Natural killer cell treated with Interleukin-12 subunit alpha and Interleukin-12 subunit beta and Interleukin-15 and Interleukin-18, amount 100 ng/mL, for 72 hours (primary cell): ENCODE data around the gene SARNP. TPM values are rescaled to one million over a fixed set of nuclear protein-coding genes. Genes with fewer than 3 reads are reported as not detected.
A peak's percentile ranks its signal among the peaks of the same experiment; 100 is the strongest.
"Not testable (repeated sequence)": the region's sequence is repeated elsewhere in the genome, so short reads cannot be mapped to it uniquely, and the experiment has no call there.

Source experiments
- ATAC-seq, 2 donors: fragments of 150-1000 bp; cut with Tn5 transposase in 1 of 2; sonication (Bioruptor Pico), chemical (Tn5 transposase) in 1 of 2; 2 replicates each; pipeline ENCODE4 v1.10.0; 2021
- DNase-seq: peaks from one replicate; pipeline ENCODE4 v3.0.0; 2022; ENCODE audit warnings: low spot score
- H3K27ac Mint-ChIP-seq, 2 donors: 1 replicate in 1 of 2; 2 replicates in 1 of 2; pipeline ENCODE4 v1.8.0; 2022; ENCODE audit warnings: mixed read lengths in 2 of 2, mild to moderate bottlenecking in 1 of 2, moderate library complexity in 1 of 2
- H3K27me3 Mint-ChIP-seq, 2 donors: 1 replicate in 1 of 2; 2 replicates in 1 of 2; pipeline ENCODE4 v1.8.0; 2022; ENCODE audit warnings: mixed read lengths in 2 of 2
- H3K36me3 Mint-ChIP-seq: one replicate; pipeline ENCODE4 v1.8.0; 2022; ENCODE audit warnings: mixed read lengths
- H3K4me1 Mint-ChIP-seq, 2 donors: 1 replicate in 1 of 2; 2 replicates in 1 of 2; pipeline ENCODE4 v1.8.0; 2022; ENCODE audit warnings: low read depth in 2 of 2, mixed read lengths in 2 of 2, mild to moderate bottlenecking in 1 of 2
- H3K4me3 Mint-ChIP-seq: one replicate; pipeline ENCODE4 v1.8.0; 2022; ENCODE audit warnings: mixed read lengths
- H3K9me3 Mint-ChIP-seq: 2 replicates; pipeline ENCODE4 v1.8.0; 2022; ENCODE audit warnings: mixed read lengths
- total RNA-seq, 2 donors: library from RNA; stranded (reverse); gene quantifications; one replicate each; pipeline ENCODE4 v1.2.3, GENCODE V29; 2022

Gene SARNP
- total RNA-seq, 2 donors from 2014 or later, result 68.0 to 74.9 TPM

- peak overlapping the region in 1 of 2 donors; percentile 29 for H3K27ac Mint-ChIP-seq
- H3K36me3 Mint-ChIP-seq, result no peaks in the 10 kb centered on the region
- ATAC-seq (no peak), DNase-seq (no peak)
- peaks cover 2 to 4% of the 10 kb centered on the region in 2 donors for H3K4me1 Mint-ChIP-seq
- no peak overlapping the region for H3K4me3 Mint-ChIP-seq
- H3K27me3 Mint-ChIP-seq, result peaks cover 16 to 22% of the 10 kb centered on the region in 2 donors
- no peaks in the 10 kb centered on the region for H3K9me3 Mint-ChIP-seq
Measured at GRCh38 chr12:55845785-55846496, 28.4 kb upstream of the SARNP start.

GRCh38 chr12:55845361-55845760 lies 27.8 kb upstream of the SARNP start:
- ATAC-seq (no peak), DNase-seq (no peak)
- no peaks in the 10 kb centered on the region for H3K36me3 Mint-ChIP-seq
- H3K4me1 Mint-ChIP-seq, result peaks cover 2 to 4% of the 10 kb centered on the region in 2 donors
- H3K4me3 Mint-ChIP-seq, result no peak overlapping the region
- no peaks in the 10 kb centered on the region for H3K9me3 Mint-ChIP-seq
- H3K27me3 Mint-ChIP-seq, result peaks cover 10 to 17% of the 10 kb centered on the region in 2 donors
- peak overlapping the region in 1 of 2 donors; percentile 29 for H3K27ac Mint-ChIP-seq

DNA sequence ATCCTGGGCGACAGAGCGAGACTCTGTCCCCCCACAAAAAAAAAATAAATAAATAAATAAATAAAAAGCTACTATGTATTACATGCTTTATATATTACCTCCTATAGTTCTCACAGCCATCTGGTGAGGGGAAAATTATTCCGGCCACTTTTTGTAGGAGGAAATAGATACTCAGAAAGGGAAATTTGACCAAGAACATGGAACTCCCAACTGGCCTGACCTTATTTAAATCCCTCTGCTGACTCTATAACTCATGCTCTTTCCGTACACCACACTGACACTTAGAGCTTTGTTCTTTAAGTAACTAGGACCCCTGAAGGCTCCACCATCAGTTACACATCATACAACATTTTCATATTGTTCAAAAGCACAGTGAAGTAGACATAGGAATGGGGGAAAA lies 27.4 kb upstream of the SARNP start:
- no peaks in the 10 kb centered on the region for H3K36me3 Mint-ChIP-seq
- DNase-seq, result no peak
- peaks cover 6 to 15% of the 10 kb centered on the region in 2 donors for H3K27me3 Mint-ChIP-seq
- ATAC-seq, result no peak
- no peak overlapping the region for H3K4me3 Mint-ChIP-seq
- H3K4me1 Mint-ChIP-seq, result peaks cover 2 to 4% of the 10 kb centered on the region in 2 donors
- no peaks in the 10 kb centered on the region for H3K9me3 Mint-ChIP-seq
- no peak overlapping the region for H3K27ac Mint-ChIP-seq

GRCh38 chr12:55843431-55843830 lies 25.9 kb upstream of the SARNP start:
- H3K9me3 Mint-ChIP-seq, result no peaks in the 10 kb centered on the region
- no peak overlapping the region for H3K27ac Mint-ChIP-seq
- no peak for DNase-seq
- no peaks in the 10 kb centered on the region for H3K36me3 Mint-ChIP-seq
- ATAC-seq, result no peak
- H3K4me3 Mint-ChIP-seq, result no peak overlapping the region
- peaks cover 0 to 9% of the 10 kb centered on the region in 2 donors for H3K27me3 Mint-ChIP-seq
- peaks cover 2 to 4% of the 10 kb centered on the region in 2 donors for H3K4me1 Mint-ChIP-seq

- no peak for DNase-seq
- peak within 1 kb of the TSS in 1 of 2 donors; percentile 14 for H3K27ac Mint-ChIP-seq
- no peak within 1 kb of the TSS for H3K4me3 Mint-ChIP-seq
- no peaks in the 10 kb centered on the region for H3K36me3 Mint-ChIP-seq
- peak in 1 of 2 donors; percentile 11 for ATAC-seq
- H3K4me1 Mint-ChIP-seq, result peaks cover 2 to 4% of the 10 kb centered on the region in 2 donors
- no peaks in the 10 kb centered on the region for H3K9me3 Mint-ChIP-seq
- H3K27me3 Mint-ChIP-seq, result peaks cover 0 to 9% of the 10 kb centered on the region in 2 donors
Measured at GRCh38 chr12:55842681-55843429, 25.3 kb upstream of the SARNP start, which contains the start of gene MMP19. TSS of gene MMP19 (minus strand) at chr12:55842936. CDS start at chr12:55842830, 106 bp downstream.

DNA sequence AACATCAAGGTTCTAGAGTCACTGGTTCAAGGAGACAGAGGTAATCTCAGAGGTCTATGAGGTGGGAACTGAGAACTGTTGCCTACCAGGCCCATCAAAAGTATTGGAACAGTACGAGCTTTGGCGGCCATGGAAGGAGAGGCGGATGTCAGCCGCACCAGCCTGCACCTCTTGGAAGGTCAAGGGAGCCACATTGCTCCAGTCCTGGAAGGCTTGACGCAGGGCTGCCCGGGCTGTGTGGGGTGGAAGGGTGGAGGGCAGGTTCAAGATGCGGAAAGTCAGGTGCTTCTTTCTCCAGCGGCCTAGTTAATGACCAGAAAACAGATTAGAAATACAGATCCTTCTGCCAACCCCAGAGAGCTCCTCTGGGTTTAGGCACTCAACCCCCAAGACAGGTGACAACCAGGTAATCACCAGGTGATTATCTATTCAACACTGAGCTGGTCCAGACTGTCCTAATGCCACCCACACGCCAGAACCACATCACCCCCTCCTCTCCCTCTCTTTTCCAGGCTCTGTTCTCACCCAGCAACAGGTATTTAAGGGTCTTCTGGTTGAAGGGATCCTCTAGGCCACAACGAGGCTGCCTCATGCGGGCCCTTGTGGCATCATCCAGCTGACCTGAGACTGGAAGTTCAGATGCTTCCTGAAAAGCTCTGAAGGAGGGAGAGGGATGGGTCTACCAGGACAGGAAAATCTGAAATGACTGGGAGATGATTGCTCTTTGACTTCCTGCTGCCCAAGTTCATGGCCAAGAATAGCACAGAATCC lies 23.2 kb upstream of the SARNP start:
- no peak for DNase-seq
- Mint-ChIP-seq H3K27ac (no peak overlapping the region), H3K9me3 (no peaks in the 10 kb centered on the region), H3K4me3 (no peak overlapping the region), H3K27me3 (peaks cover 0 to 2% of the 10 kb centered on the region in 2 donors), H3K4me1 (peaks cover 0 to 2% of the 10 kb centered on the region in 2 donors), H3K36me3 (no peaks in the 10 kb centered on the region)
- ATAC-seq, result no peak

DNA sequence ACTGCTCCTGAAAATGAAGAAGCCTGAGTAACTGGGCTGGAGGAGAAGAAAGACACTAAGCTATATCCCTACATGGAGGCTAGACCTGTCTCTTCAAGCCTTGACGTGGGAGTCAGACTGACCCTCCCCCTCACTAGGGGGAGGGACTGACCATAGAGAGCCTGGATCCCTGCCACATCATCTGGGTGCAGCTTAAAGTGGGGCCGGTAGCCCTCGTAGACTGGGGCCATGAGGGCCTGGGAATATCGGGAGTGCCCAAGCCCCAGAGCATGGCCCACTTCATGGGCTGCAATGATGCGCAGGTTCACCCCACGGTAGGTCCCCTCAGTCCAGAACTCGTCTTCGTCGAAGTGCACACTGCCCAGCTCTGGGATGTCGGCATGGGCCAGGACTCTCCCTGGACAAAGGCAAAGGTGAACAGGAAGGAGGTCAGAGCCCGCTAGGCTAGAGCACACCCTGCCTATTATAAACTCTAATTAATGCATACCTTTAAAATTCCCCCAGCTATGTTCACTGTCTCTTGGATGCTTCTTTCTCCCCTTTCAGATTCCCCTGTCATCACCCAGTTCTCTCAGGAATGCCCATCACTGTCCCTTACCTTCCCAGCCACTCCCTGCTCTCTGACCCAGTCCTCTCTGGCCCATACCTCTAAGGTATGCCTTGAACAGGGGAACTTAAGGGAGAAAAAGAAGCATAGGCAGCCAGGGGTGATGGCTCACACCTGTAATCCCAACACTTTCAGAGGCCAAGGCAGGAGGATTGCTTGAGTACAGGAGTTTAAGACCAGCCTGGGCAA lies 22.0 kb upstream of the SARNP start:
- no peak overlapping the region for H3K4me3 Mint-ChIP-seq
- H3K36me3 Mint-ChIP-seq, result no peaks in the 10 kb centered on the region
- peaks cover 0 to 2% of the 10 kb centered on the region in 2 donors for H3K4me1 Mint-ChIP-seq
- H3K27me3 Mint-ChIP-seq, result peaks cover 0 to 2% of the 10 kb centered on the region in 2 donors
- ATAC-seq (no peak), DNase-seq (no peak)
- no peaks in the 10 kb centered on the region for H3K9me3 Mint-ChIP-seq
- peak overlapping the region in 1 of 2 donors; percentile 47 for H3K27ac Mint-ChIP-seq

DNA sequence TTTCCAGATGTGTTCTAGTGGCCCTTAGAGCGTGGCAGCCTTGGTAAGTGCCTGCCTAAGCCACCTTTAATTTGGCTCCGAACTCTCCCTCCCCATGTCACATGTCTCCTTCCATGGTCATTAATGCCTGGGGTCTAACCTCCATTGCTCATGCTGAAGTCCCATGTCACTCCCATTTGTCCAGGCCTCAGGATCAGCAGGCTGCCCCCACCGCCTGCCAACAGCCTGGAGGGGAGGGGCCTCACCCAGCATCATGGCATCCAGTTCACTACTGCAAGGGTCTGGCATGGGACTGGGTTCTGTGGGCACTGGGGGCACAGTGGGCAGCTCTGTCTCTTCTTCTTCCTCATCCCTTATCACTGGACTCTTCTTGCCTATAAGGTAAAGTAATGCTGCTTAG lies 20.8 kb upstream of the SARNP start:
- Mint-ChIP-seq H3K36me3 (no peaks in the 10 kb centered on the region), H3K9me3 (no peaks in the 10 kb centered on the region), H3K4me1 (peaks cover 0 to 2% of the 10 kb centered on the region in 2 donors), H3K27me3 (peaks cover 0 to 2% of the 10 kb centered on the region in 2 donors), H3K4me3 (no peak overlapping the region), H3K27ac (no peak overlapping the region)
- ATAC-seq, result no peak
- DNase-seq, result no peak

DNA sequence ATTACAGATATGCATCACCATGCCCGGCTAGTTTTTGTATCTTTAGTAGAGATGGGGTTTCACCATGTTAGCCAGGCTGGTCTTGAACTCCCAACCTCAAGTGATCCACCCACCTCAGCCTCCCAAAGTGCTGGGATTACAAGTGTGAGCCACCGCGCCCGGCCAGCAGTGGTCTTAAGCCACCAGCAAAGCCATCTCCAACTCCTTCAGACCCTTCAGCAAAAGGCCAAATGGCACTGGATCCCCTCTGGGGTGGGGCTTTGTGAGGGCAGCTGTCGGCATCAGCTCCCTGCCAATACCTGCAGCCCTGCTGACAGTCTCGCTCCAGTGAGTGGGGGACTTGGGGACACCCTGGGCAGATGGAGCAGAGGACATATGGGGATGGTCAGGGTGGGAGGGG lies 16.9 kb upstream of the SARNP start:
- not testable (repeated sequence) for DNase-seq, H3K4me3 Mint-ChIP-seq, ATAC-seq, H3K36me3 Mint-ChIP-seq, H3K27me3 Mint-ChIP-seq, H3K9me3 Mint-ChIP-seq, H3K27ac Mint-ChIP-seq
- H3K4me1 Mint-ChIP-seq, result peaks cover 14 to 16% of the 10 kb centered on the region in 2 donors

- DNase-seq (no peak), ATAC-seq (no peak)
- peaks cover 19 to 20% of the 10 kb centered on the region in 2 donors for H3K4me1 Mint-ChIP-seq
- no peak overlapping the region for H3K4me3 Mint-ChIP-seq
- H3K36me3 Mint-ChIP-seq, result no peaks in the 10 kb centered on the region
- no peaks in the 10 kb centered on the region for H3K9me3 Mint-ChIP-seq
- peak overlapping the region in 1 of 2 donors; percentile 97 for H3K27ac Mint-ChIP-seq
- no peaks in the 10 kb centered on the region for H3K27me3 Mint-ChIP-seq
Measured at GRCh38 chr12:55833056-55833455, 15.5 kb upstream of the SARNP start.

DNA sequence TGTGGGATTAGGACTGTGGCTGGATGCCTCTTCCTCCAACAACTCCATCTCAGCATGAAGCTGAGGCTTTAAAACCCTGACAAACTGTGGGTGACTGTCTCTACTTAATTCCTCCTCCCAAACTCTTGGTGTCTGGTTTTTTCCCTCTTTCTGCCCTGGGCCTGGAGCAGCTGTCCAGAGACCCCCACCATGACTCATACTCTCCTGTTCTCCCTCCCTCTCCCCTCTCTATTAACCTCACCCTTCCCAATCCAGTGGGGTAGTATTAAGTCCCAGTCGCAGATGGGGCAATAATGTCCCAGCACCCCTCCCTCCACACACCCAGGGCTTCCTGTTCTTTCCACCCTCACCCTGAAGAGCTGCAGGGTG lies 13.9 kb upstream of the SARNP start:
- no peak for ATAC-seq
- H3K27ac Mint-ChIP-seq, result peak overlapping the region; percentile 90 to 97
- no peaks in the 10 kb centered on the region for H3K36me3 Mint-ChIP-seq
- peaks cover 29 to 31% of the 10 kb centered on the region in 2 donors for H3K4me1 Mint-ChIP-seq
- no peak for DNase-seq
- no peaks in the 10 kb centered on the region for H3K27me3 Mint-ChIP-seq
- no peaks in the 10 kb centered on the region for H3K9me3 Mint-ChIP-seq
- peak overlapping the region; percentile 98 for H3K4me3 Mint-ChIP-seq

DNA sequence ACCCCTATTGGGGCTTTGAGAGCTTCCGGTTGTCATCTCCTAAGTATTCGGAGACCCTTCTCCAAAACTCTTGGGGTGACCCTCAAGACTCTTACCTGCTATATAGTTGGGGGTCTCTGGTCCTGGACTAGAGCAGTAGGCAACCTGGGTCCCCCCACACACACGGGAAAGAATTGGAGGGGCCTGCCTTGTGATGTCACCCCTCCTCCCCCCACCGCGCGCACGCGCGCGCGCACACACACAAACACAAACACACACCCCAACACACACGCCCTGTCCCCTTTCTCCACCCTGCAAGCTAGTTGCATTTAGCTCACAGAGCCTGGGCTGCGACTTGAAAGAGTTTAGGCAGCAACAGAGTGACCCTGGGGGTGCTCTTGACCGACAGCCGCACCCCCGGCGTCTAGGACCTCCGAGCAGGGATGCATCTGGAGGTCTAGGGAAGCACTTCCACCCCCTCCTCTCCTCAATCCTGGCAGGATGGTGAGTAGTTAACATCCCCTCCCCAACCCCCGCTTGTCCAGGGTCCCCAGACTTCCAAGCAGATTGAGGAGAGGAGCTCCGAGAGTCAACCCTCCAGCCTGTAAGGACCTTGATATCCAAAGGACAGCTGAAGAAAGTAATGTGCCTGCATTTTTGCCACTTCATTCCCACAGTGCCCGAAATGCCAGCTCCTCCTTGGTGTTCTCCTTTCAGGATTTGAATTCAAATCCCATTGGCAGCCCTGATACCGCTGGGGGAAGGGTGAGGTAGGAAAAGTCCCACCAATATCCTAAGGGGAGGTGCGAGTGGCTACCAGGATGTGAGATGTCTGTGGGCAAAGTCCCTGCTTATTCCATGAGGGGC lies 13.3 kb upstream of the SARNP start:
- Mint-ChIP-seq H3K9me3 (no peaks in the 10 kb centered on the region), H3K4me3 (peak overlapping the region; percentile 98), H3K36me3 (peaks cover 3% of the 10 kb centered on the region), H3K4me1 (peaks cover 33 to 37% of the 10 kb centered on the region in 2 donors), H3K27ac (peak overlapping the region; percentile 90 to 97), H3K27me3 (no peaks in the 10 kb centered on the region)
- DNase-seq (no peak), ATAC-seq (no peak)
